Caco-2 (cell line): ENCODE measurements around the gene HERPUD2. TPM values are rescaled to one million over a fixed set of nuclear protein-coding genes. Genes with fewer than 3 reads are reported as not detected.
"Not testable (repeated sequence)": the region's sequence is repeated elsewhere in the genome, so short reads cannot be mapped to it uniquely, and the experiment has no call there.

Experiments used
- BruUV-seq: library from RNA; stranded (reverse); fragments of 400-500 nt; replicated peaks from 2 replicates; lab custom pipeline; 2021; lab: Mats Ljungman, UMichigan
- CTCF ChIA-PET: fragments of 300-600 bp; sonication (Branson Sonifier 250); formaldehyde crosslinking; loops from one replicate; lab custom pipeline; 2022; ENCODE audit warnings: antibody characterized with exemption; lab: Charles Lee
- POLR2A ChIA-PET: fragments of 300-600 bp; sonication (Branson Sonifier 250); formaldehyde crosslinking; loops from one replicate; lab custom pipeline; 2022; ENCODE audit warnings: antibody characterized with exemption; lab: Charles Lee
- DNase-seq, 2 experiments: peaks; one replicate each; pipeline versions ENCODE4 v3.0.0 to v3.0.0-alpha.2; 2020 to 2022
- H3K27me3 ChIP-seq: replicated peaks from 2 replicates; pipeline ENCODE4 v1.6.0; 2011; ENCODE audit warnings: low read length; ENCODE audit not compliant: control insufficient read depth, insufficient read depth
- H3K36me3 ChIP-seq: 2 replicates; pipeline ENCODE4 v1.5.1; 2011; ENCODE audit warnings: low read length; ENCODE audit not compliant: control insufficient read depth, insufficient read depth
- H3K4me1 ChIP-seq: fragments of 250-450 bp; sonication (Bioruptor Pico); 2 replicates; pipeline ENCODE4 v1.5.1; 2020; ENCODE audit warnings: mild to moderate bottlenecking
- H3K4me3 ChIP-seq: 2 replicates; pipeline ENCODE4 v1.5.1; 2011; ENCODE audit warnings: low read depth, mild to moderate bottlenecking, control low read depth, low read length
- H3K9me3 ChIP-seq: fragments of 250-450 bp; sonication (Bioruptor Pico); 2 replicates; pipeline ENCODE4 v1.5.1; 2020; ENCODE audit warnings: mild to moderate bottlenecking, moderate library complexity
- H3K27ac Mint-ChIP-seq: one replicate; pipeline ENCODE4 v1.8.0; 2022; ENCODE audit warnings: mixed read lengths; ENCODE audit not compliant: unreplicated experiment
- H3K27me3 Mint-ChIP-seq: one replicate; pipeline ENCODE4 v1.8.0; 2022; ENCODE audit warnings: mixed read lengths; ENCODE audit not compliant: insufficient read depth, unreplicated experiment
- H3K36me3 Mint-ChIP-seq: one replicate; pipeline ENCODE4 v1.8.0; 2022; ENCODE audit warnings: mild to moderate bottlenecking, mixed read lengths; ENCODE audit not compliant: insufficient read depth, unreplicated experiment
- H3K4me1 Mint-ChIP-seq: one replicate; pipeline ENCODE4 v1.8.0; 2022; ENCODE audit warnings: low read depth, mixed read lengths; ENCODE audit not compliant: unreplicated experiment
- H3K4me3 Mint-ChIP-seq: one replicate; pipeline ENCODE4 v1.8.0; 2022; ENCODE audit warnings: mild to moderate bottlenecking, moderate library complexity, mixed read lengths; ENCODE audit not compliant: unreplicated experiment
- H3K9me3 Mint-ChIP-seq: one replicate; pipeline ENCODE4 v1.8.0; 2022; ENCODE audit warnings: mixed read lengths; ENCODE audit not compliant: unreplicated experiment
- intact Hi-C: fragments of 100-400 bp; cut with micrococcal nuclease; formaldehyde crosslinking; loops from one replicate; pipeline ENCODE4 v1.10.0; 2022; ENCODE audit not compliant: unreplicated experiment
- total RNA-seq: library from RNA; stranded (reverse); gene quantifications from 2 replicates; pipeline ENCODE4 v1.2.3, GENCODE V29; 2022
- TF ChIP-seq, protein P1 (sequence below), 2 experiments: fragments of 200-600 bp in 1 of 2; IDR thresholded peaks; 1 replicate in 1 of 2; 2 replicates in 1 of 2; pipeline versions ENCODE4 v1.5.1 to v1.8.0; 2011 to 2022; ENCODE audit warnings: antibody characterized with exemption in 1 of 2, control low read depth in 1 of 2, inconsistent platforms in 1 of 2, low read depth in 1 of 2, low read length in 1 of 2, mild to moderate bottlenecking in 1 of 2, moderate library complexity in 1 of 2; ENCODE audit not compliant: insufficient read depth in 1 of 2, severe bottlenecking in 1 of 2, unreplicated experiment in 1 of 2

Gene HERPUD2
- total RNA-seq, 1 experiment from 2014 or later: 25.2 TPM

DNA sequence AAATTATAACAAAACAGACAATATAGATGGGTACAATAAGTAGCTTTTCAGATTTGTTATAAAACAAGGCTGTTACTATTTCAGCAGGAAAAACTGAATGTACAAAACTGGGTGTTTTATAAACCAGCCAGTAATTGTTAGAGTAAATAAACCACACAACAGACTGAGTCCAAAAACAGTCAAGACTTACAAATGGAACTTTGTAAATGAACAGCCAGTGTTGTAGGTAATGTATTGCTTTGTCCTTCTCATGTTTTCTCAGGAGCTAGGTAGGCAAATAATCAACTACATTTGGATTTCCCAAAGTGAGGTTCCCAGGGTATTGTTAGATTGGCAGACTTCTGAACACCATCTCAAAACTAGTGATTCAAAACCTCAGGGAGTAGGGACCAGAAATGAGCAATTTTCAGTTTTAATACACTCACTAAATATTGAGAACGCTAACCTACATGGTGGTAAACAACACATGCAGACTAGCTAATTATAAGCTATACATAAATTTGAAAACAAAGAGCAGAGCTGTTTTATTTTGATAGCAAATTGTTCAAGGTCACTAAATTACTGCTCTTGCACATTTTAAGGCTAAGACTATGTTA lies 36.2 kb downstream of the HERPUD2 start:
- BruUV-seq: no TSS peak
- H3K27ac Mint-ChIP-seq: no peak overlapping the region
- no peak for DNase-seq
- no peaks in the 10 kb centered on the region for H3K27me3 ChIP-seq
- H3K9me3 Mint-ChIP-seq: peaks cover 17% of the 10 kb centered on the region
- H3K9me3 ChIP-seq: no peaks in the 10 kb centered on the region
- no peaks in the 10 kb centered on the region for H3K4me1 ChIP-seq
- intact Hi-C loops: no loop called here
- TF ChIP-seq, protein P1, sequence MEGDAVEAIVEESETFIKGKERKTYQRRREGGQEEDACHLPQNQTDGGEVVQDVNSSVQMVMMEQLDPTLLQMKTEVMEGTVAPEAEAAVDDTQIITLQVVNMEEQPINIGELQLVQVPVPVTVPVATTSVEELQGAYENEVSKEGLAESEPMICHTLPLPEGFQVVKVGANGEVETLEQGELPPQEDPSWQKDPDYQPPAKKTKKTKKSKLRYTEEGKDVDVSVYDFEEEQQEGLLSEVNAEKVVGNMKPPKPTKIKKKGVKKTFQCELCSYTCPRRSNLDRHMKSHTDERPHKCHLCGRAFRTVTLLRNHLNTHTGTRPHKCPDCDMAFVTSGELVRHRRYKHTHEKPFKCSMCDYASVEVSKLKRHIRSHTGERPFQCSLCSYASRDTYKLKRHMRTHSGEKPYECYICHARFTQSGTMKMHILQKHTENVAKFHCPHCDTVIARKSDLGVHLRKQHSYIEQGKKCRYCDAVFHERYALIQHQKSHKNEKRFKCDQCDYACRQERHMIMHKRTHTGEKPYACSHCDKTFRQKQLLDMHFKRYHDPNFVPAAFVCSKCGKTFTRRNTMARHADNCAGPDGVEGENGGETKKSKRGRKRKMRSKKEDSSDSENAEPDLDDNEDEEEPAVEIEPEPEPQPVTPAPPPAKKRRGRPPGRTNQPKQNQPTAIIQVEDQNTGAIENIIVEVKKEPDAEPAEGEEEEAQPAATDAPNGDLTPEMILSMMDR (IDR thresholded peaks at IDR 0.05; ENCODE audit: insufficient read depth in 1 of 2, low read depth in 1 of 2, low read length in 1 of 2, severe bottlenecking in 1 of 2, unreplicated experiment in 1 of 2): no peak
- H3K4me3 Mint-ChIP-seq: no peak overlapping the region
- H3K36me3 ChIP-seq: no peaks in the 10 kb centered on the region
- peaks cover 7% of the 10 kb centered on the region for H3K36me3 Mint-ChIP-seq
- ChIA-PET CTCF (no interaction called here), POLR2A (no interaction called here)
- H3K4me1 Mint-ChIP-seq: no peaks in the 10 kb centered on the region
- H3K4me3 ChIP-seq: no peak overlapping the region
- H3K27me3 Mint-ChIP-seq: no peaks in the 10 kb centered on the region

DNA sequence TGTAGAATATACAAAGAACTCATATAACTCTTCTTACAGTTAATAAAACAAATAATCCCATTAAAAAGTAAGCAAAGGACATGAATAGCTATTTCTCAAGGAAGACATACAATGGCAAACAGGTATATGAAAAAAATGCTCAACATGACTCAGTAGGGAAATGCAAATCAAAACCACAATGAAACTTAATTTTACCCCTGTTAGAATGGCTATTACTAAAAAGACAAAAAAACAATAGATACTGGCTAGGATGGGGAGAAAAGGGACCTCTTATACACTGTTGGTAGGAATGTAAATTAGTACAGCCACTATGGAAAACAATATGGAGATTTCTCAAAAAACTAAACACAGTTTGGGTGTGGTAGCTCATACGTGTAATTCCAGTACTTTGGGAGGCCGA lies 37.8 kb downstream of the HERPUD2 start:
- H3K4me1 ChIP-seq: peaks cover 9% of the 10 kb centered on the region
- DNase-seq: no peak
- no peak overlapping the region for H3K27ac Mint-ChIP-seq
- ChIA-PET CTCF (interaction anchor here (0.7 kb wide), 1 partner anchor 10 kb away, joined by 3 read pairs; no protein-coding TSS in a partner anchor), POLR2A (no interaction called here)
- BruUV-seq: no TSS peak
- peaks cover 9% of the 10 kb centered on the region for H3K4me1 Mint-ChIP-seq
- H3K27me3 ChIP-seq: no peaks in the 10 kb centered on the region
- H3K4me3 ChIP-seq: no peak overlapping the region
- TF ChIP-seq, protein P1 (IDR thresholded peaks at IDR 0.05; ENCODE audit: insufficient read depth in 1 of 2, low read depth in 1 of 2, low read length in 1 of 2, severe bottlenecking in 1 of 2, unreplicated experiment in 1 of 2): no peak
- peaks cover 13% of the 10 kb centered on the region for H3K36me3 Mint-ChIP-seq
- H3K4me3 Mint-ChIP-seq: no peak overlapping the region
- no peaks in the 10 kb centered on the region for H3K36me3 ChIP-seq
- H3K27me3 Mint-ChIP-seq: no peaks in the 10 kb centered on the region
- peaks cover 7% of the 10 kb centered on the region for H3K9me3 ChIP-seq
- peaks cover 23% of the 10 kb centered on the region for H3K9me3 Mint-ChIP-seq
- intact Hi-C loops: no loop called here

DNA sequence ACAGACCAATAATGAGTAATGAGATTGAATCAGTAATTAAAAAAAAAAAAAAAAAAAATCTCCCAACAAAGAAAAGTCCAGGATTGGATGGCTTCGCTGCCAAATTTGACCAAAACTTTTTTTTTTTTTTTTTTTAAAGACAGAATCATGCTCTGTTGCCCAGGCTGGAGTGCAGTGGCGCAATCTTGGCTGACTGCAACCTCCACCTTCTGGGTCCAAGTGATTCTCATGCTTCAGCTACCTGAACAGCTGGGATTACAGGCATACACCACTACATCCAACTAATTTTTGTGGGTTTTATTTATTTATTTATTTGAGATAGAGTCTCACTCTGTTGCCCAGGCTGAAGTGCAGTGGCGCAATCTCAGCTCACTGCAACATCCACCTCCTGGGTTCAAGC lies 40.4 kb downstream of the HERPUD2 start:
- H3K36me3 ChIP-seq, intact Hi-C loops, H3K27me3 Mint-ChIP-seq, H3K27me3 ChIP-seq, CTCF ChIA-PET, POLR2A ChIA-PET, H3K4me3 ChIP-seq, H3K27ac Mint-ChIP-seq, DNase-seq, H3K4me3 Mint-ChIP-seq, BruUV-seq, H3K9me3 ChIP-seq: not testable (repeated sequence)
- Mint-ChIP-seq H3K36me3 (peaks cover 20% of the 10 kb centered on the region), H3K4me1 (peaks cover 25% of the 10 kb centered on the region), H3K9me3 (peaks cover 26% of the 10 kb centered on the region)
- peaks cover 34% of the 10 kb centered on the region for H3K4me1 ChIP-seq
